Heart right ventricle (tissue), 16 donors: ENCODE measurements around the gene HOXA5. TPM values are rescaled to one million over a fixed set of nuclear protein-coding genes. Genes with fewer than 3 reads are reported as not detected.

Source experiments
- ATAC-seq, 8 donors: fragments of 200-7000 bp; cut with Tn5 transposase; one replicate each; pipeline ENCODE4 v1.9.1; 2020; ENCODE audit warnings: mild to moderate bottlenecking in 8 of 8, moderate library complexity in 8 of 8, moderate number of reproducible peaks in 1 of 8
- DNase-seq, 2 donors: peaks; one replicate each; pipeline ENCODE4 v3.0.0-alpha.2; 2020
- H3K27ac ChIP-seq, 10 donors: fragments of 200-600 bp; sonication (generic) in 2 of 10; one replicate each; pipeline versions ENCODE4 v1.5.0 to v1.8.0; 2020 to 2022; ENCODE audit warnings: mild to moderate bottlenecking in 3 of 10
- H3K27me3 ChIP-seq, 7 donors: fragments of 200-600 bp; one replicate each; pipeline ENCODE4 v1.8.0; 2021 to 2022; ENCODE audit warnings: mild to moderate bottlenecking in 2 of 7
- H3K36me3 ChIP-seq, 9 donors: fragments of 200-600 bp; sonication (generic) in 1 of 9; one replicate each; pipeline versions ENCODE4 v1.5.0 to v1.8.0; 2020 to 2022; ENCODE audit warnings: mild to moderate bottlenecking in 2 of 9
- H3K4me1 ChIP-seq, 9 donors: fragments of 200-600 bp; sonication (generic) in 1 of 9; one replicate each; pipeline versions ENCODE4 v1.5.0 to v1.8.0; 2020 to 2022; ENCODE audit warnings: mild to moderate bottlenecking in 4 of 9
- H3K4me3 ChIP-seq, 10 donors: fragments of 200-600 bp; sonication (generic) in 2 of 10; one replicate each; pipeline versions ENCODE4 v1.5.0 to v1.8.0; 2020 to 2022; ENCODE audit warnings: mild to moderate bottlenecking in 7 of 10, moderate library complexity in 2 of 10
- H3K9me3 ChIP-seq, 11 donors: fragments of 200-600 bp in 10 of 11; sonication (generic) in 2 of 11; one replicate each; pipeline versions ENCODE4 v1.5.0 to v1.8.0; 2013 to 2022; ENCODE audit warnings: mild to moderate bottlenecking in 2 of 11, control low read depth in 1 of 11, moderate library complexity in 1 of 11
- WGBS, 2 donors: extraction: QIAGEN DNeasy Blood & Tissue Kit; methylation state at CpG; one replicate each; pipeline ENCODE4 v1.1.7; 2013; ENCODE audit warnings: inconsistent platforms in 1 of 2; 5-methylcytosine and 5-hydroxymethylcytosine counted together
- intact Hi-C, 10 donors: fragments of 100-400 bp; cut with DNase I; formaldehyde crosslinking; loops; one replicate each; pipeline versions ENCODE4 v1.11.1 to v1.14.2; 2022
- polyA plus RNA-seq, 2 donors: library from polyadenylated mRNA; stranded (reverse); fragments of 200-250 nt; gene quantifications; one replicate each; pipeline ENCODE4 v1.2.3, GENCODE V29; 2013
- total RNA-seq, 10 donors: library from RNA; stranded (reverse); fragmentation: NEBNext Ultra II Directional in 3 of 10; extraction: Animal tissue kit (Norgen Biotek cat#: 25700) in 3 of 10; gene quantifications; one replicate each; pipeline versions ENCODE4 v1.2.1 to v1.2.4, GENCODE V29; 2021 to 2023
- TF ChIP-seq, protein P1 (sequence below), 9 donors: fragments of 200-600 bp; sonication (generic) in 2 of 9; IDR thresholded peaks; one replicate each; pipeline versions ENCODE4 v1.5.0 to v1.8.0; 2021 to 2022; ENCODE audit warnings: antibody characterized with exemption in 9 of 9, mild to moderate bottlenecking in 5 of 9, moderate library complexity in 1 of 9
- donor health status: Arrhythmogenic right ventricular cardiomyopathy.
- donor health status: ischemic (EF 13 %, LVEDD 7.1; RV severe dilation, severe dysfunction).
- donor health status: healthy with polysubstance abuse.
- donor health status: DM: no; HTN: yes; CAD: no.
- donor health status: DM: no; HTN: no; CAD: no.
- donor health status: ischemic (EF 25% LVEDD 6.9; RV normal size, moderate dysfunction).
- donor health status: ischemic (EF 25% LVEDD 5.7; RV mildly dilated, moderate dysfunction).
- donor health status: healthy.
- donor health status: DM: yes; HTN: yes; CAD: no.
- donor health status: Ischemic cardiomyopathy.
- donor health status: ischemic (EF 35%, LVEDD 5.7; RV mildly dilated, moderate dysfunction).
- donor health status: nonischemic (EF 11% LVEDD 7.7; RV severe dilation, severe dysfunction).
- donor health status: DM: yes; HTN: yes; CAD: no.
- donor health status: PGD.
- donor health status: ischemic (EF 29% LVEDD 5.4; RV normal size, mild dysfunction).
- donor health status: nonischemic (EF 23%, LVEDD 6.1; RV moderate dilation, normal function).

HOXA5 gene
- total and polyA plus RNA-seq, 12 donors = 0.09 to 0.95 (median 0.24) TPM; not detected in 8

DNA sequence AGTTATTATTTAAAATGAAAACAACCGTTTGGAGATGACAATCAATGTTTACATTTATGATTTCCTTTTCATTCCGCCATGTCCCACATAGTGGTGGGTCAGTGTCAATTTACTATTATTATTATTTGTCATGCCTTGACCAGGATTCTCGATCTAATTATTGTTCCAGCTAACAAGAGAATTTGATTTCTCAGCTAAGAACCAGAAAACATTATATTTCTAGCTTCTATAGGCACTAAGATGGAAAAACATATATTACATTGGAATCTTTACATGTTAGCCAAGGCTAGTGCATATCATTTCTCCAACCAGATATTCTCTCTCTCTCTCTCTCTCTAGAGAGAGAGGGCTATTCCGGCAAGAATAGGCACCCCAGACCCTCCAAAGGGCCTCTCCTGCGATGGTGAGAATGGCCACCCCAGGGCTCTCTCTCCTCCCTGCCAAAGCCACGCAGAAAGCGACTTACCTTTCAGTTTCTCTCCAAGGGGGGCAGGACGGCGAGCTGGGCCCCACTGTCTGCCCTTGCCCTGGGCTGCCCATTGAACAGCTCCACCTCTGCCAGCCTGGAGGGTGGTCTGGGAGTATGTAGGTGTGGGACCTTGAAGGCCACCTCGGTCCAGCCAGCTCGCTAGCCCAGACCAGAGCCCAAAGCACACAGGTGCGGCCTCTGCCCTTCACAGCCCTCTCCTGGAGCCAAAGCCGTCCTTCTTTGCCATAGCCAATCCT is 6.5 kb upstream of the HOXA5 start:
- Histone ChIP-seq H3K4me3 (peak overlapping the region in 4 of 10 donors; percentile 16 to 47 (median 28)), H3K4me1 (peaks cover 0 to 56% (median 36%) of the 10 kb centered on the region in 9 donors), H3K27ac (no peak overlapping the region), H3K9me3 (no peaks in the 10 kb centered on the region), H3K27me3 (peaks cover 64 to 100% (median 100%) of the 10 kb centered on the region in 7 donors), H3K36me3 (no peaks in the 10 kb centered on the region)
- 29 to 31% methylated on average over 13 of the region's 13 CpGs for WGBS, 2 donors
- intact Hi-C loops = loop anchor here in 4 of 10 donors (10.0 kb wide), 4 partner anchors 295 to 1295 kb away; no protein-coding TSS in a partner anchor
- no peak for DNase-seq
- peak in 1 of 8 donors; percentile 26 for ATAC-seq
- TF ChIP-seq, protein P1, sequence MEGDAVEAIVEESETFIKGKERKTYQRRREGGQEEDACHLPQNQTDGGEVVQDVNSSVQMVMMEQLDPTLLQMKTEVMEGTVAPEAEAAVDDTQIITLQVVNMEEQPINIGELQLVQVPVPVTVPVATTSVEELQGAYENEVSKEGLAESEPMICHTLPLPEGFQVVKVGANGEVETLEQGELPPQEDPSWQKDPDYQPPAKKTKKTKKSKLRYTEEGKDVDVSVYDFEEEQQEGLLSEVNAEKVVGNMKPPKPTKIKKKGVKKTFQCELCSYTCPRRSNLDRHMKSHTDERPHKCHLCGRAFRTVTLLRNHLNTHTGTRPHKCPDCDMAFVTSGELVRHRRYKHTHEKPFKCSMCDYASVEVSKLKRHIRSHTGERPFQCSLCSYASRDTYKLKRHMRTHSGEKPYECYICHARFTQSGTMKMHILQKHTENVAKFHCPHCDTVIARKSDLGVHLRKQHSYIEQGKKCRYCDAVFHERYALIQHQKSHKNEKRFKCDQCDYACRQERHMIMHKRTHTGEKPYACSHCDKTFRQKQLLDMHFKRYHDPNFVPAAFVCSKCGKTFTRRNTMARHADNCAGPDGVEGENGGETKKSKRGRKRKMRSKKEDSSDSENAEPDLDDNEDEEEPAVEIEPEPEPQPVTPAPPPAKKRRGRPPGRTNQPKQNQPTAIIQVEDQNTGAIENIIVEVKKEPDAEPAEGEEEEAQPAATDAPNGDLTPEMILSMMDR (IDR thresholded peaks at IDR 0.05) = no peak

DNA sequence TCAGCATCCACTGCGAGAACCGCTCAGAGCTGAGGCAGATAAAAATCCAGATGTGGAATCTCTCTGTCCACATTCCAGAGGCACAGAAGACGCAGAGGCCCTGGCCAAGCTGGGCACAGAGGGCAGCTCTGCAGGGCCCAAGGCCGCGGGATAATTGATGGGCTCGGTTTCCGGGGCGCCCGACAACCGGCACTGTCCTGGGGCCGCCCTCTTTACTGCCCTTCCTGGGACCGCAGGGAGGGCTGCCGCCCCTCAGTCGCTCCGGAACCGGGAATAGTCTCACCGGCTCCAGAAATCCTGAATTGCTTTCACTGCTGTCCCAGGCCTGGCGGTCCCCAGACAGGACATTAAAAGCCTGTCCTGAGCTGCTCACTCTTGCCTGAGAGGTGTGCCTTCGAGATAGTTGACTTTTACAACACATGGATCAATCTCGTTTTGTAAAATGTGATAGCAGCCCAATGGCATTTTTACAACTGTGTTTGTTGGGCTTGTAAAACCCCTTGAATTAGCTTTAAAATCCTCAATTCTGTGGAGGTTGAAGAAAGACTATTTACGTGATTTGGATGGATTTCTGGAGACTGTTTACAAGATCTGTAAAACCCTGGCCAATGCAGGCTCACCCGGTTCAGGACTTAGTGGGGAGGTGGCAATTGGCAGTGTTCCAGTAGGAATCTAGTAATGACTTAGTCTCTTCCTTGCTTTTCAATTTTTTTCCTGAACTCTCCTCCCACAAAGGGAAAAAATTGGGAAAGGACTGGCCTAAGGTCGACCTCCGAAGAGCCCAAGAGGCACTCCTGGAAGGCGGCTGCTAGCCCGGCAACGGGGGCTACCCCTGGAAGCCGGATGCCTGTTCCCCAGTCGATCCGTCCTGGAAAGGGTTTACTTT is 5.5 kb upstream of the HOXA5 start:
- Histone ChIP-seq H3K4me1 (peaks cover 0 to 60% (median 38%) of the 10 kb centered on the region in 9 donors), H3K27ac (no peak overlapping the region), H3K9me3 (no peaks in the 10 kb centered on the region), H3K36me3 (no peaks in the 10 kb centered on the region), H3K4me3 (no peak overlapping the region), H3K27me3 (peaks cover 64 to 100% (median 100%) of the 10 kb centered on the region in 7 donors)
- no peak for ATAC-seq
- intact Hi-C loops = no loop called here
- TF ChIP-seq, protein P1 (IDR thresholded peaks at IDR 0.05) = no peak
- DNase-seq = no peak
- 23 to 25% methylated on average over 30 of the region's 30 CpGs for WGBS, 2 donors

DNA sequence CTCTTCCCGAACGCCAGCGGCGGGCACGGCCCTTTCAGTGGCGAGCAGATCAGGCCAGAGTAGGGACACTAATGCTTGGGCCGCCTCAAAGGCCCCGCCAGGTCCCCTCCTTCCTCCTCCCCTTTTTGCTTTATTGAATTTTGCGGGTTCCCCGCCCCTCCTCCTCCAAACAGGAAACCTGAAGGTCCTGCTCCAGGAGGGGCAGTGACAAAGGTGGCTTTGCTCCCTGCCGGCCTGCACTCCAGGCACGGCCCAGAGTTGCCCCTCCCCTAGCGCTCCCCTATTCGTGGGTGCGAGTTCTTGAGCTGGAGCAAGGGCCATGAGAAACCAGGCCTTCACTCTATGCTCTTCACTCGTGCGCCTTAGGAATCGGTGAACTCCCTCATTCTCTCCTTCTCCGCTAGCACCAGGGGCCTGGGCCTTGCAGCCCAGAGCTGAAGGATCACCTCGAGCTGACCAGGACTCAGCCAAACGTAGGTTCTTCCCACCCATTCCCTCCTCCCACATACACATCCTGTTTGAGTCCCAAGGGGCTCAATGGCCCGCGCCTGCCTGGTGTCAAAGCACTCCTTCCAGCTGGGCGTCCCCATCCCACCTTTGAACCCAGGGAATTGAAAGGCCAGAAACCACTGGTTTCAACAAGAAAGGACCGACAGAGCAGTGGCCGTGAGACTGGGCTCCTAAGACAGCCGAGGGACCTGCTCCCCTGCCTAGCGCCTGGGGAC is 4.7 kb upstream of the HOXA5 start:
- Histone ChIP-seq H3K36me3 (no peaks in the 10 kb centered on the region), H3K27ac (no peak overlapping the region), H3K9me3 (no peaks in the 10 kb centered on the region), H3K27me3 (peaks cover 64 to 100% (median 100%) of the 10 kb centered on the region in 7 donors), H3K4me3 (peak overlapping the region in 7 of 10 donors; percentile 8 to 37 (median 31)), H3K4me1 (peaks cover 0 to 68% (median 43%) of the 10 kb centered on the region in 9 donors)
- ATAC-seq (no peak), DNase-seq (no peak)
- intact Hi-C loops = no loop called here
- WGBS, 2 donors = 10% methylated on average over 28 of the region's 28 CpGs
- TF ChIP-seq, protein P1 (IDR thresholded peaks at IDR 0.05) = no peak
